Fibroblast of pulmonary artery (primary cell): ENCODE data around the gene DIABLO.

Experiments
- DNase-seq: peaks from one replicate; pipeline ENCODE4 v3.0.0-alpha.2; 2010; ENCODE audit warnings: low read depth
- H3K4me3 ChIP-seq: replicated peaks from 2 replicates; pipeline ENCODE4 v1.5.1; 2011; ENCODE audit warnings: low read depth, mild to moderate bottlenecking, control low read depth, low read length, moderate library complexity
- CTCF ChIP-seq: IDR thresholded peaks from 2 replicates; pipeline ENCODE4 v1.5.1; 2011; ENCODE audit warnings: mild to moderate bottlenecking, control low read depth, low read length, inconsistent platforms; ENCODE audit errors: missing control alignments

Gene DIABLO

GRCh38 chr12:122208073-122208820 lies 17.6 kb downstream of the DIABLO start:
- TF ChIP-seq CTCF = no peak
- H3K4me3 ChIP-seq = no peak overlapping the region
- no peak for DNase-seq

- no peak for DNase-seq
- TF ChIP-seq CTCF = no peak
- H3K4me3 ChIP-seq = no peak overlapping the region
Measured at GRCh38 chr12:122207391-122207790, 18.5 kb downstream of the DIABLO start.

GRCh38 chr12:122206976-122207375 lies 18.9 kb downstream of the DIABLO start:
- no peak overlapping the region for H3K4me3 ChIP-seq
- no peak for DNase-seq
- no peak for TF ChIP-seq CTCF

- H3K4me3 ChIP-seq = no peak overlapping the region
- TF ChIP-seq CTCF = no peak
- no peak for DNase-seq
Measured at GRCh38 chr12:122206111-122206881, 19.6 kb downstream of the DIABLO start.

GRCh38 chr12:122205053-122205925 lies 20.6 kb downstream of the DIABLO start:
- H3K4me3 ChIP-seq = no peak overlapping the region
- TF ChIP-seq CTCF = no peak
- no peak for DNase-seq

- no peak for TF ChIP-seq CTCF
- no peak for DNase-seq
- H3K4me3 ChIP-seq = peak overlapping the region; percentile 56
Measured at GRCh38 chr12:122204167-122205052, 21.4 kb downstream of the DIABLO start.
